Neural progenitor cell (in vitro differentiated cells): ENCODE results near the gene GPR161. TPM values are rescaled to one million over a fixed set of nuclear protein-coding genes. Genes with fewer than 3 reads are reported as not detected.
"Not testable (repeated sequence)": the region's sequence is repeated elsewhere in the genome, so short reads cannot be mapped to it uniquely, and the experiment has no call there.

Source experiments
- DNase-seq: peaks from one replicate; pipeline ENCODE4 v3.0.0-alpha.2; 2016; ENCODE audit warnings: low spot score
- H2AFZ ChIP-seq: fragments of 200-600 bp; sonication (generic); replicated peaks from 2 replicates; pipeline ENCODE4 v1.6.1; 2016; ENCODE audit warnings: antibody characterized with exemption
- H3F3A ChIP-seq: fragments of 200-600 bp; sonication (generic); 2 replicates; pipeline ENCODE4 v1.6.1; 2016; ENCODE audit warnings: antibody characterized with exemption, low read depth
- H3K27ac ChIP-seq: fragments of 200-600 bp; sonication (generic); 2 replicates; pipeline ENCODE4 v1.5.1; 2016; ENCODE audit warnings: mild to moderate bottlenecking
- H3K27me3 ChIP-seq: fragments of 200-600 bp; sonication (generic); 2 replicates; pipeline ENCODE4 v1.6.1; 2016; ENCODE audit warnings: mild to moderate bottlenecking, moderate library complexity
- H3K36me3 ChIP-seq: fragments of 200-600 bp; sonication (generic); 2 replicates; pipeline ENCODE4 v1.5.1; 2016
- H3K4me1 ChIP-seq: fragments of 200-600 bp; sonication (generic); 2 replicates; pipeline ENCODE4 v1.6.1; 2016; ENCODE audit warnings: mixed run types
- H3K4me2 ChIP-seq: fragments of 200-600 bp; sonication (generic); 2 replicates; pipeline ENCODE4 v1.6.1; 2016
- H3K4me3 ChIP-seq: fragments of 200-600 bp; sonication (generic); 2 replicates; pipeline ENCODE4 v1.5.1; 2016
- H3K79me2 ChIP-seq: fragments of 200-600 bp; sonication (generic); 2 replicates; pipeline ENCODE4 v1.6.1; 2016; ENCODE audit warnings: low read depth
- H3K9ac ChIP-seq: fragments of 200-600 bp; sonication (generic); 2 replicates; pipeline ENCODE4 v1.6.1; 2016
- H3K9me3 ChIP-seq: fragments of 200-600 bp; sonication (generic); 2 replicates; pipeline ENCODE4 v1.5.1; 2016; ENCODE audit warnings: low read depth
- H4K20me1 ChIP-seq: fragments of 200-600 bp; sonication (generic); 2 replicates; pipeline ENCODE4 v1.6.1; 2016; ENCODE audit warnings: low read depth
- H3K27ac Mint-ChIP-seq: 3 replicates; pipeline ENCODE4 v1.8.0; 2021; ENCODE audit warnings: mixed read lengths
- H3K27me3 Mint-ChIP-seq: 2 replicates; pipeline ENCODE4 v1.8.0; 2022; ENCODE audit warnings: low read depth, mild to moderate bottlenecking, inconsistent platforms, moderate library complexity, mixed read lengths; ENCODE audit not compliant: insufficient read depth
- H3K36me3 Mint-ChIP-seq: 3 replicates; pipeline ENCODE4 v1.8.0; 2021; ENCODE audit warnings: mixed read lengths
- H3K4me1 Mint-ChIP-seq: 3 replicates; pipeline ENCODE4 v1.8.0; 2021; ENCODE audit warnings: mixed read lengths
- H3K4me3 Mint-ChIP-seq: 3 replicates; pipeline ENCODE4 v1.8.0; 2021; ENCODE audit warnings: mild to moderate bottlenecking, moderate library complexity, mixed read lengths
- H3K9me3 Mint-ChIP-seq: 3 replicates; pipeline ENCODE4 v1.8.0; 2020; ENCODE audit warnings: mixed read lengths
- EZH2 ChIP-seq: fragments of 200-600 bp; sonication (generic); IDR thresholded peaks from 2 replicates; pipeline ENCODE4 v1.6.1; 2017; ENCODE audit warnings: antibody characterized with exemption, mild to moderate bottlenecking, moderate library complexity
- EZH2phosphoT487 ChIP-seq: fragments of 200-600 bp; sonication (generic); IDR thresholded peaks from 2 replicates; pipeline ENCODE4 v1.6.1; 2017; ENCODE audit warnings: antibody characterized with exemption
- total RNA-seq: library from RNA; depleted of rRNA; stranded (reverse); fragments of >200 nt; gene quantifications from 2 replicates; pipeline ENCODE4 v1.2.3, GENCODE V29; 2015; ENCODE audit warnings: low replicate concordance
- TF ChIP-seq, protein P1 (sequence below): fragments of 200-600 bp; sonication (generic); IDR thresholded peaks from 2 replicates; pipeline ENCODE4 v1.5.1; 2017; ENCODE audit warnings: antibody characterized with exemption, mild to moderate bottlenecking

The GPR161 gene
- total RNA-seq, 1 donor from 2014 or later = 21.1 TPM

DNA sequence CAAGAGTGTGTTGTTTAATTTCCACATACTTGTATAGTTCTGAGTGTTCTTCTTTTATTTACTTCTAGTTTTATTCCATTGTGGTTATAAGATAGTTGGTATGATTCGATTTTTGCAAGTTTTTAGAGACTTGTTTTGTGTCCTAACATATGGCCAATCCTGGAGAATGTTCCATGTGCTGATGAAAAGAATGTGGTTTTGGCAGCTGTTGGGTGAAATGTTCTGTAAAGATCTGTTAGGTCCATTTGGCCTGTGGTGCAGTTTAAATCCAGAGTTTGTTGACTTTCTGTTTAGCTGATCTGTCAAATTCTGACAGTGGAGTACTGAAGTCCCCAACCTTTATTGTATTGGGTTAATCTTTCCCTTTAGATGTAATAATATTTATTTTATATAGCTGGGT lies 22.5 kb upstream of the GPR161 start:
- Mint-ChIP-seq H3K27ac (no peak overlapping the region), H3K4me1 (no peaks in the 10 kb centered on the region), H3K4me3 (no peak overlapping the region), H3K36me3 (no peaks in the 10 kb centered on the region), H3K27me3 (peaks cover 2% of the 10 kb centered on the region), H3K9me3 (peaks cover 32% of the 10 kb centered on the region)
- Histone ChIP-seq H3K4me3 (no peak overlapping the region), H3K9ac (no peak overlapping the region), H3K27me3 (no peaks in the 10 kb centered on the region), H2AFZ (no peak overlapping the region), H3F3A (no peaks in the 10 kb centered on the region), H3K36me3 (no peaks in the 10 kb centered on the region), H3K79me2 (no peaks in the 10 kb centered on the region), H4K20me1 (no peaks in the 10 kb centered on the region), H3K27ac (no peak overlapping the region), H3K4me1 (no peaks in the 10 kb centered on the region), H3K9me3 (no peaks in the 10 kb centered on the region), H3K4me2 (no peak overlapping the region)
- DNase-seq = no peak
- no peak for TF ChIP-seq EZH2
- TF ChIP-seq, protein P1, sequence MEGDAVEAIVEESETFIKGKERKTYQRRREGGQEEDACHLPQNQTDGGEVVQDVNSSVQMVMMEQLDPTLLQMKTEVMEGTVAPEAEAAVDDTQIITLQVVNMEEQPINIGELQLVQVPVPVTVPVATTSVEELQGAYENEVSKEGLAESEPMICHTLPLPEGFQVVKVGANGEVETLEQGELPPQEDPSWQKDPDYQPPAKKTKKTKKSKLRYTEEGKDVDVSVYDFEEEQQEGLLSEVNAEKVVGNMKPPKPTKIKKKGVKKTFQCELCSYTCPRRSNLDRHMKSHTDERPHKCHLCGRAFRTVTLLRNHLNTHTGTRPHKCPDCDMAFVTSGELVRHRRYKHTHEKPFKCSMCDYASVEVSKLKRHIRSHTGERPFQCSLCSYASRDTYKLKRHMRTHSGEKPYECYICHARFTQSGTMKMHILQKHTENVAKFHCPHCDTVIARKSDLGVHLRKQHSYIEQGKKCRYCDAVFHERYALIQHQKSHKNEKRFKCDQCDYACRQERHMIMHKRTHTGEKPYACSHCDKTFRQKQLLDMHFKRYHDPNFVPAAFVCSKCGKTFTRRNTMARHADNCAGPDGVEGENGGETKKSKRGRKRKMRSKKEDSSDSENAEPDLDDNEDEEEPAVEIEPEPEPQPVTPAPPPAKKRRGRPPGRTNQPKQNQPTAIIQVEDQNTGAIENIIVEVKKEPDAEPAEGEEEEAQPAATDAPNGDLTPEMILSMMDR = no peak
- no peak for TF ChIP-seq EZH2phosphoT487

DNA sequence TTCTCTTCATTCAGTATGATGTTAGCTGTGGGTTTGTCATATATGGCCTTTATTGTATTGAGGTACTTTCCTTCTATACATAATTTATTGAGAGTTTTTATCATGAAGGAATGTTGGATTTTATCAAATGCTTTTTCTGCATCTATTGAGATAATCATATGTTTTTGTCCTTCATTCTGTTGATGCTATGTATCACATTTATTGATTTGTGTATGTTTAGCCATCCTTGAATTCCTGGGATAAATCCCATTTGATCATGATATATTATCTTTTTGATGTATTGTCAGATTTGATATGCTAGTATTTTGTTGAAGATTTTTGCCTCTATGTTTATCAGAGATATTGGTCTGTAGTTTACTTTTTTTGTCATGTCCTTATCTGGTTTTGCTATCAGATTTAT lies 20.9 kb upstream of the GPR161 start:
- Histone ChIP-seq H3K9me3 (no peaks in the 10 kb centered on the region), H3K4me2 (no peak overlapping the region), H3K9ac (no peak overlapping the region), H3K4me1 (no peaks in the 10 kb centered on the region), H3K4me3 (no peak overlapping the region), H4K20me1 (no peaks in the 10 kb centered on the region), H3K36me3 (no peaks in the 10 kb centered on the region), H3K27ac (no peak overlapping the region), H3F3A (no peaks in the 10 kb centered on the region), H3K27me3 (no peaks in the 10 kb centered on the region), H2AFZ (no peak overlapping the region), H3K79me2 (no peaks in the 10 kb centered on the region)
- TF ChIP-seq EZH2 (no peak), EZH2phosphoT487 (no peak)
- TF ChIP-seq, protein P1 = no peak
- Mint-ChIP-seq H3K4me1 (no peaks in the 10 kb centered on the region), H3K27ac (no peak overlapping the region), H3K36me3 (no peaks in the 10 kb centered on the region), H3K9me3 (peaks cover 32% of the 10 kb centered on the region), H3K27me3 (peaks cover 2% of the 10 kb centered on the region), H3K4me3 (no peak overlapping the region)
- no peak for DNase-seq

DNA sequence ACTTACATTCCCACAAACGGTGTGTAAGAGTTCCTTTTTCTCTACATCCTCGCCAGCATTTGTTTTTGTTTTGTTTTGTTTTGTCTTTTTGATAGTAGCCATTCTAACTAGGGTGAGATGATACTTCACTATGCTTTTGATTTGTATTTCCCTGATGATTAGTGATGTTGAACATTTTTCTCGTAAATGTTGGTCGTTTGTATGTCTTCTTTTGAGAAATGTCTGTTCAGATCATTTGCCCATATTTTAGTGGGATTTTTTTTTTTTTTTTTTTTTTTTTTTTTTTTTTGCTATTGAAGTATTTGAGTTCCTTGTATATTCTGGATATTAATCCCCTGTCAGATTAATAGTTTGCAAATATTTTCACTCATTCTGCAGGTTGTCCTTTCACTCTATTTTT lies 19.2 kb upstream of the GPR161 start:
- Histone ChIP-seq H3K79me2 (no peaks in the 10 kb centered on the region), H3K9me3 (no peaks in the 10 kb centered on the region), H3K4me3 (no peak overlapping the region), H3K27me3 (no peaks in the 10 kb centered on the region), H2AFZ (no peak overlapping the region), H3F3A (no peaks in the 10 kb centered on the region), H3K27ac (no peak overlapping the region), H3K9ac (no peak overlapping the region), H3K36me3 (no peaks in the 10 kb centered on the region), H4K20me1 (no peaks in the 10 kb centered on the region), H3K4me2 (no peak overlapping the region), H3K4me1 (no peaks in the 10 kb centered on the region)
- H3K36me3 Mint-ChIP-seq = no peaks in the 10 kb centered on the region
- H3K27ac Mint-ChIP-seq = no peak overlapping the region
- H3K4me3 Mint-ChIP-seq = no peak overlapping the region
- TF ChIP-seq EZH2phosphoT487 (no peak), EZH2 (no peak)
- TF ChIP-seq, protein P1 = no peak
- no peaks in the 10 kb centered on the region for H3K4me1 Mint-ChIP-seq
- DNase-seq = no peak
- H3K27me3 Mint-ChIP-seq = peaks cover 4% of the 10 kb centered on the region
- H3K9me3 Mint-ChIP-seq = peaks cover 31% of the 10 kb centered on the region

DNA sequence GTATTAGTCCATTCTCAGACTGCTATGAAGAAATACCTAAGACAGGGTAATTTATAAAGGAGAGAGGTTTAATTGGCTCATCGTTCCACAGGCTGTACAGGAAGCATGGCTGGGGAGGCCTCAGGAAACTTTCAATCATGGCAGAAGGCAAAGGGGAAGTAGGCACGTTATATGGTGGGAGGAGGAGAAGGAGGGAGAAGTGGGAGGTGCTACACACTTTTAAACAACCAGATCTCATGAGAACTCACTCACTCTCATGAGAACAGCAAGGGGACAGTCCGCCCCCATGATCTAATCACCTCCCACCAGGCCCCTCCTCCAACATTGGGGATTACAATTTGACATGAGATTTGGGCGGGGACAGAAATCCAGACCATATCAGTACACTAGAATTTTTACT lies 18.0 kb upstream of the GPR161 start:
- H3K9ac ChIP-seq, H3K27me3 ChIP-seq, H3K4me3 Mint-ChIP-seq, H3K27ac Mint-ChIP-seq, H3K36me3 Mint-ChIP-seq, DNase-seq, H3K79me2 ChIP-seq, H3K4me1 ChIP-seq, H3K4me3 ChIP-seq, H3K4me2 ChIP-seq, H4K20me1 ChIP-seq, H3K36me3 ChIP-seq, H3K9me3 ChIP-seq, H2AFZ ChIP-seq, H3K27ac ChIP-seq, H3K27me3 Mint-ChIP-seq, H3F3A ChIP-seq, H3K4me1 Mint-ChIP-seq: not testable (repeated sequence)
- peaks cover 22% of the 10 kb centered on the region for H3K9me3 Mint-ChIP-seq
